KMS-11 (cell line): ENCODE measurements around the gene ZNF397.
"Not testable (repeated sequence)": the region's sequence is repeated elsewhere in the genome, so short reads cannot be mapped to it uniquely, and the experiment has no call there.

Experiments
- H2AFZ ChIP-seq: fragments of 200-600 bp; sonication (generic); 2 replicates; pipeline ENCODE4 v1.6.1; 2016; ENCODE audit warnings: antibody characterized with exemption, mixed run types, low read depth
- H3K27ac ChIP-seq: fragments of 200-600 bp; sonication (generic); 2 replicates; pipeline ENCODE4 v1.6.1; 2016; ENCODE audit warnings: mild to moderate bottlenecking, mixed run types
- H3K27me3 ChIP-seq: fragments of 200-600 bp; sonication (generic); 2 replicates; pipeline ENCODE4 v1.6.1; 2017; ENCODE audit warnings: mild to moderate bottlenecking, low read depth, mixed run types, moderate library complexity; ENCODE audit not compliant: insufficient read depth
- H3K36me3 ChIP-seq: fragments of 200-600 bp; sonication (generic); 2 replicates; pipeline ENCODE4 v1.6.1; 2017; ENCODE audit warnings: mild to moderate bottlenecking, mixed run types; ENCODE audit not compliant: insufficient read depth
- H3K4me1 ChIP-seq: fragments of 200-600 bp; sonication (generic); 2 replicates; pipeline ENCODE4 v1.6.1; 2016; ENCODE audit warnings: mild to moderate bottlenecking, low read depth, mixed run types; ENCODE audit not compliant: poor library complexity, severe bottlenecking
- H3K4me2 ChIP-seq: fragments of 200-600 bp; sonication (generic); 2 replicates; pipeline ENCODE4 v1.7.0; 2016; ENCODE audit warnings: mild to moderate bottlenecking, mixed run types
- H3K4me3 ChIP-seq: fragments of 200-600 bp; sonication (generic); IDR thresholded peaks from 2 replicates; pipeline ENCODE4 v1.6.1; 2017; ENCODE audit warnings: low read depth, low read length, mixed read lengths; ENCODE audit not compliant: insufficient read depth
- H3K79me2 ChIP-seq: fragments of 200-600 bp; sonication (generic); 2 replicates; pipeline ENCODE4 v1.6.1; 2016; ENCODE audit warnings: low read depth, mixed run types; ENCODE audit not compliant: insufficient read depth
- H3K9ac ChIP-seq: fragments of 200-600 bp; sonication (generic); 2 replicates; pipeline ENCODE4 v1.6.1; 2016; ENCODE audit warnings: mild to moderate bottlenecking, mixed run types
- H4K20me1 ChIP-seq: fragments of 200-600 bp; sonication (generic); 2 replicates; pipeline ENCODE4 v1.6.1; 2016; ENCODE audit warnings: mild to moderate bottlenecking, mixed run types; ENCODE audit not compliant: insufficient read depth
- CTCF ChIP-seq: fragments of 200-600 bp; sonication (generic); conservative IDR thresholded peaks from 2 replicates; pipeline ENCODE4 v1.6.1; 2017; ENCODE audit warnings: low read depth, mild to moderate bottlenecking, antibody characterized with exemption, low read length, moderate library complexity, mixed read lengths

ZNF397 gene

GRCh38 chr18:35197296-35197695 lies 43.5 kb upstream of the ZNF397 start:
- H2AFZ ChIP-seq = no peak overlapping the region

GRCh38 chr18:35201256-35201931 lies 39.4 kb upstream of the ZNF397 start:
- no peak overlapping the region for H2AFZ ChIP-seq
- no peak for TF ChIP-seq CTCF

More at GRCh38 chr18:35197296-35197695, 43.5 kb upstream of the ZNF397 start:
- no peak overlapping the region for H3K9ac ChIP-seq
- no peaks in the 10 kb centered on the region for H3K27me3 ChIP-seq
- no peak overlapping the region for H3K4me3 ChIP-seq
- no peaks in the 10 kb centered on the region for H3K4me1 ChIP-seq
- TF ChIP-seq CTCF = no peak
- H3K4me2 ChIP-seq = no peak overlapping the region
- H3K27ac ChIP-seq = no peak overlapping the region
- no peaks in the 10 kb centered on the region for H4K20me1 ChIP-seq
- H3K36me3 ChIP-seq = no peaks in the 10 kb centered on the region
- H3K79me2 ChIP-seq = no peaks in the 10 kb centered on the region

GRCh38 chr18:35203067-35203466 lies 37.8 kb upstream of the ZNF397 start:
- no peak for TF ChIP-seq CTCF
- no peaks in the 10 kb centered on the region for H3K27me3 ChIP-seq
- H3K4me2 ChIP-seq = no peak overlapping the region
- no peak overlapping the region for H2AFZ ChIP-seq
- H3K79me2 ChIP-seq = no peaks in the 10 kb centered on the region
- no peaks in the 10 kb centered on the region for H4K20me1 ChIP-seq
- no peak overlapping the region for H3K9ac ChIP-seq
- H3K36me3 ChIP-seq = no peaks in the 10 kb centered on the region
- no peak overlapping the region for H3K4me3 ChIP-seq
- no peaks in the 10 kb centered on the region for H3K4me1 ChIP-seq
- no peak overlapping the region for H3K27ac ChIP-seq

More at GRCh38 chr18:35201256-35201931, 39.4 kb upstream of the ZNF397 start:
- H4K20me1 ChIP-seq = no peaks in the 10 kb centered on the region
- H3K9ac ChIP-seq = no peak overlapping the region
- H3K4me3 ChIP-seq = no peak overlapping the region
- H3K4me2 ChIP-seq = no peak overlapping the region
- H3K27ac ChIP-seq = no peak overlapping the region
- no peaks in the 10 kb centered on the region for H3K79me2 ChIP-seq
- no peaks in the 10 kb centered on the region for H3K27me3 ChIP-seq
- H3K4me1 ChIP-seq = no peaks in the 10 kb centered on the region
- H3K36me3 ChIP-seq = no peaks in the 10 kb centered on the region

- no peak overlapping the region for H3K4me3 ChIP-seq
Observed at GRCh38 chr18:35205199-35205712, 35.6 kb upstream of the ZNF397 start.

GRCh38 chr18:35205746-35206458 lies 34.9 kb upstream of the ZNF397 start:
- H4K20me1 ChIP-seq, H2AFZ ChIP-seq, H3K4me1 ChIP-seq, H3K27me3 ChIP-seq, H3K79me2 ChIP-seq, H3K4me3 ChIP-seq, H3K27ac ChIP-seq, H3K9ac ChIP-seq, H3K4me2 ChIP-seq, H3K36me3 ChIP-seq: not testable (repeated sequence)

More at GRCh38 chr18:35205199-35205712, 35.6 kb upstream of the ZNF397 start:
- Histone ChIP-seq H3K27ac (no peak overlapping the region), H3K36me3 (no peaks in the 10 kb centered on the region), H3K9ac (no peak overlapping the region), H3K4me2 (no peak overlapping the region), H3K79me2 (no peaks in the 10 kb centered on the region), H3K27me3 (no peaks in the 10 kb centered on the region), H3K4me1 (no peaks in the 10 kb centered on the region), H2AFZ (no peak overlapping the region), H4K20me1 (no peaks in the 10 kb centered on the region)
- TF ChIP-seq CTCF = no peak
